SK-N-MC (cell line): ENCODE results near the gene PIK3C2G.

Source experiments
- FOXP2 ChIP-seq: optimal IDR thresholded peaks from 2 replicates; pipeline ENCODE3; 2011; ENCODE audit warnings: mild to moderate bottlenecking, moderate library complexity; ENCODE audit not compliant: insufficient read depth; ENCODE audit errors: extremely low read length, control extremely low read depth
- POLR2AphosphoS5 ChIP-seq: IDR thresholded peaks from 2 replicates; pipeline ENCODE4 v1.6.1; 2012; ENCODE audit warnings: mild to moderate bottlenecking, low read depth, low read length, borderline replicate concordance

DNA sequence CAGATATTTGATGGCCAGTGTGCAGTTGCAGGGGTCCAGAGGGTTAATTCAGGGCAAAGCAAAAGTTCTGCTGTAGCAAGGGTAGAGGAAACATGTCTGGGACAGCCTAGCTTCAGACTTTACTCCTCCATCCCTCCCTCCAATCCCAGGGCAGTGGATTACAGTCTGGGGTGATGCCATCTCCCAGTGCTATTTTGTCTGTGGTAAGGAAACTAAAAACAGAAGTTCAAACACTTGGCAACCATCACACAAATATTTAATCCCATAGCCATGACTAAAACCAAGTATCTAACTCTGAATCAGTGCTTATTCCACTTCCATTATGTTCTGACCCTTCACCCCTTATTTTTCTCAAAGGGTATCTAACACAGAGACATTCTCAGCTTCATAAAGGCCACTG, 61.8 kb downstream of the PIK3C2G start:
- TF ChIP-seq FOXP2 (no peak), POLR2AphosphoS5 (no peak)
